IPS-15b (cell line): ENCODE measurements around the gene ORM1.
"Not testable (repeated sequence)": the region's sequence is repeated elsewhere in the genome, so short reads cannot be mapped to it uniquely, and the experiment has no call there.

Experiments
- H3K27me3 ChIP-seq: one replicate; pipeline ENCODE4 v1.6.1; 2013; ENCODE audit warnings: low read length; ENCODE audit not compliant: control insufficient read depth, insufficient read depth
- H3K36me3 ChIP-seq: one replicate; pipeline ENCODE4 v1.6.1; 2013; ENCODE audit warnings: low read length; ENCODE audit not compliant: control insufficient read depth, insufficient read depth
- H3K4me1 ChIP-seq: one replicate; pipeline ENCODE4 v1.6.1; 2013; ENCODE audit warnings: mild to moderate bottlenecking, low read length; ENCODE audit not compliant: control insufficient read depth, insufficient read depth
- H3K4me3 ChIP-seq: one replicate; pipeline ENCODE4 v1.5.1; 2013; ENCODE audit warnings: low read depth, low read length
- H3K9ac ChIP-seq: one replicate; pipeline ENCODE4 v1.6.1; 2013; ENCODE audit warnings: low read depth, mild to moderate bottlenecking, low read length
- H3K9me3 ChIP-seq: one replicate; pipeline ENCODE4 v1.6.1; 2013; ENCODE audit warnings: mild to moderate bottlenecking, low read length; ENCODE audit not compliant: control insufficient read depth, insufficient read depth

Gene ORM1

GRCh38 chr9:114312513-114312875 lies 10.4 kb upstream of the ORM1 start:
- no peaks in the 10 kb centered on the region for H3K27me3 ChIP-seq
- peaks cover 6% of the 10 kb centered on the region for H3K36me3 ChIP-seq
- no peak overlapping the region for H3K9ac ChIP-seq
- no peaks in the 10 kb centered on the region for H3K9me3 ChIP-seq
- no peak overlapping the region for H3K4me3 ChIP-seq
- no peaks in the 10 kb centered on the region for H3K4me1 ChIP-seq

- H3K36me3 ChIP-seq, result peaks cover 6% of the 10 kb centered on the region
- H3K4me3 ChIP-seq, result no peak overlapping the region
- H3K9me3 ChIP-seq, result no peaks in the 10 kb centered on the region
- no peaks in the 10 kb centered on the region for H3K27me3 ChIP-seq
- no peak overlapping the region for H3K9ac ChIP-seq
- no peaks in the 10 kb centered on the region for H3K4me1 ChIP-seq
These were observed 9.7 kb upstream of the ORM1 start for GRCh38 chr9:114313186-114313585.

- no peaks in the 10 kb centered on the region for H3K4me1 ChIP-seq
- no peak overlapping the region for H3K4me3 ChIP-seq
- H3K9ac ChIP-seq, result no peak overlapping the region
- H3K9me3 ChIP-seq, result no peaks in the 10 kb centered on the region
- H3K27me3 ChIP-seq, result no peaks in the 10 kb centered on the region
- H3K36me3 ChIP-seq, result peaks cover 3% of the 10 kb centered on the region
These were observed 8.5 kb upstream of the ORM1 start for GRCh38 chr9:114314256-114314867.

GRCh38 chr9:114314881-114315722 lies 7.8 kb upstream of the ORM1 start:
- Histone ChIP-seq H3K27me3 (no peaks in the 10 kb centered on the region), H3K9me3 (no peaks in the 10 kb centered on the region), H3K4me1 (no peaks in the 10 kb centered on the region), H3K4me3 (no peak overlapping the region), H3K9ac (no peak overlapping the region), H3K36me3 (peaks cover 3% of the 10 kb centered on the region)

- Histone ChIP-seq H3K36me3 (peaks cover under 1% of the 10 kb centered on the region), H3K4me3 (no peak overlapping the region), H3K9ac (no peak overlapping the region), H3K9me3 (no peaks in the 10 kb centered on the region), H3K4me1 (no peaks in the 10 kb centered on the region), H3K27me3 (no peaks in the 10 kb centered on the region)
These were observed 7.1 kb upstream of the ORM1 start for GRCh38 chr9:114315723-114316363.

GRCh38 chr9:114316605-114317230 lies 6.2 kb upstream of the ORM1 start:
- Histone ChIP-seq H3K4me1 (no peaks in the 10 kb centered on the region), H3K9me3 (no peaks in the 10 kb centered on the region), H3K9ac (no peak overlapping the region), H3K27me3 (no peaks in the 10 kb centered on the region), H3K36me3 (no peaks in the 10 kb centered on the region), H3K4me3 (no peak overlapping the region)

GRCh38 chr9:114317665-114318357 lies 5.1 kb upstream of the ORM1 start:
- no peaks in the 10 kb centered on the region for H3K27me3 ChIP-seq
- no peak overlapping the region for H3K9ac ChIP-seq
- no peak overlapping the region for H3K4me3 ChIP-seq

GRCh38 chr9:114318416-114318815 lies 4.5 kb upstream of the ORM1 start:
- Histone ChIP-seq H3K36me3 (no peaks in the 10 kb centered on the region), H3K9me3 (no peaks in the 10 kb centered on the region), H3K4me1 (no peaks in the 10 kb centered on the region), H3K27me3 (no peaks in the 10 kb centered on the region), H3K4me3 (no peak overlapping the region), H3K9ac (no peak overlapping the region)

More at GRCh38 chr9:114317665-114318357, 5.1 kb upstream of the ORM1 start:
- Histone ChIP-seq H3K36me3 (no peaks in the 10 kb centered on the region), H3K4me1 (no peaks in the 10 kb centered on the region), H3K9me3 (no peaks in the 10 kb centered on the region)

GRCh38 chr9:114319147-114319546 lies 3.8 kb upstream of the ORM1 start:
- no peak overlapping the region for H3K9ac ChIP-seq
- H3K9me3 ChIP-seq, result no peaks in the 10 kb centered on the region
- no peaks in the 10 kb centered on the region for H3K36me3 ChIP-seq
- H3K27me3 ChIP-seq, result no peaks in the 10 kb centered on the region
- H3K4me3 ChIP-seq, result no peak overlapping the region
- no peaks in the 10 kb centered on the region for H3K4me1 ChIP-seq

- H3K9ac ChIP-seq, H3K9me3 ChIP-seq, H3K36me3 ChIP-seq, H3K4me1 ChIP-seq, H3K4me3 ChIP-seq, H3K27me3 ChIP-seq: not testable (repeated sequence)
These were observed 2.2 kb upstream of the ORM1 start for GRCh38 chr9:114320710-114321109.

- Histone ChIP-seq H3K36me3 (no peaks in the 10 kb centered on the region), H3K9ac (no peak overlapping the region), H3K4me1 (no peaks in the 10 kb centered on the region), H3K9me3 (no peaks in the 10 kb centered on the region), H3K27me3 (no peaks in the 10 kb centered on the region), H3K4me3 (no peak overlapping the region)
These were observed 1.1 kb upstream of the ORM1 start for GRCh38 chr9:114321759-114322158.
